HG03565 (cell line): ENCODE results near the gene ZNF586.
"Not testable (repeated sequence)": the region's sequence is repeated elsewhere in the genome, so short reads cannot be mapped to it uniquely, and the experiment has no call there.

Experiments
- ATAC-seq: cut with Tn5 transposase; IDR thresholded peaks from one replicate; pipeline ENCODE4 v1.9.1; 2021; ENCODE audit warnings: mild to moderate bottlenecking, moderate library complexity; ENCODE audit not compliant: unreplicated experiment

The ZNF586 gene

DNA sequence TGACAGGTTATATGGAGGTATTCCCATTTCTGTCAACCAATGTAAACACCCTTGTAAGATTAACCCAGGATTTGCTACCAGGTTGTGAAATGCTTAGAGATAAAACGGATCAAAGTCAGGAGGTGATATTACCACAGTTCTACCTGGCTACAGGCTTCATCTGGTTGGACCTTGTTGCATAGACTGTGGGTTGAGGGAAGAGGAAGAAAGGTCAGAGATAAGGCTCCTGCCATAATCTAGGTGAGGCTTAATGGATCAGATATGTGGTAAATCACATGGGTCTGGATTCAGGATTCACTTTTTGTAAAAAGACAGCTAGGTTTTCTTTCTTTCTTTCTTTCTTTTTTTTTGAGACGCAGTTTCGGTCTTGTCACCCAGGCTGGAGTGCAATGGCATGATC, 52.0 kb downstream of the ZNF586 start:
- ATAC-seq: not testable (repeated sequence)

DNA sequence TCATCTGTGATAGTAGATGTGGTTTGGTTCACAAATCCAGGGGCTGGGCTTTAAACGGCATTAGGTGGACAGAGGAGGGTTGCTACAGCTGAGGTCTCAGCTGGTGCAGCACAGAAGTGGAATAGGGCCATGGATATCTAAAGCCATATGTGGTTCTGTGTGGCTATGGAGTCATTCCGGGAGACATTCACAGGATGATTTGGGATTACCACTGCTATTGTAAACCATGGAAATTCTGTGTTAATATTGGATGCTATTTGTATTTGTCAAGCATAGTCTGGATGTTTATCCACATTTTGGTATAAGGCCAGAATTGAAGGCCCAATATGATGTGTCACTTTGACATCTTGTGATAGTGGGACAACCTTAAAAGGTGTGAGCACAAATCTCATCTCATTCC, 53.7 kb downstream of the ZNF586 start:
- not testable (repeated sequence) for ATAC-seq

DNA sequence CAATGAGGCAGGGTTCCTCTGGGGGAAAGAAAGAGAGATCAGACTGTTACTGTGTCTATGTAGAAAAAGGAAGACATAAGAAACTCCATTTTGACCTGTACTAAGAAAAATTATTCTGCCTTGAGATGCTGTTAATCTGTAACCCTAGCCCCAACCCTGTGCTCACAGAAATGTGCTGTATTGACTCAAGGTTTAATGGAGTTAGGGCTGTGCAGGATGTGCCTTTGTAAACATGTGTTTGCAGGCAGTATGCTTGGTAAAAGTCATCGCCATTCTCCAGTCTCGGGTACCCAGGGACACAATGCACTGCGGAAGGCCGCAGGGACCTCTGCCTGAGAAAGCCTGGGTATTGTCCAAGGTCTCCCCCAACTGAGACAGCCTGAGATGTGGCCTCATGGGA, 54.1 kb downstream of the ZNF586 start:
- ATAC-seq: not testable (repeated sequence)

DNA sequence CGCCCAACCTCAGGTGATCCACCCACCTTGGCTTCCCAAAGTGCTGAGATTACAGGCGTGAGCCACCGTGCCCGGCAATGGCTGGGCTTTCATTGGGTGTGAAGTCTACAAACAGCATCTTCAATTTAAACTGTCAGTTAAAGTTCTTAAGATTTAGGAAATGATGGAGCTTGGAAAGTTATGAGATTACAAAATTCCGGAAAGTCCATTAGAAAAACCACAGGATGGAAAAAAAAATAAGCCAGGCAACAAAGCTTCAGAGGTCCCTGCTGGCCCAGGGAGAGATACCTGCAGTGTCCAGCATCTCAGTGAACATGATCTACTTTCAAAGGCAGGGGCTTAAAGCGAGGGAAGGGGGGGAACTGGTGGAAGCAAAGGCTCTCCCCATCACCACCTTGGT, 56.0 kb downstream of the ZNF586 start:
- ATAC-seq: no peak

DNA sequence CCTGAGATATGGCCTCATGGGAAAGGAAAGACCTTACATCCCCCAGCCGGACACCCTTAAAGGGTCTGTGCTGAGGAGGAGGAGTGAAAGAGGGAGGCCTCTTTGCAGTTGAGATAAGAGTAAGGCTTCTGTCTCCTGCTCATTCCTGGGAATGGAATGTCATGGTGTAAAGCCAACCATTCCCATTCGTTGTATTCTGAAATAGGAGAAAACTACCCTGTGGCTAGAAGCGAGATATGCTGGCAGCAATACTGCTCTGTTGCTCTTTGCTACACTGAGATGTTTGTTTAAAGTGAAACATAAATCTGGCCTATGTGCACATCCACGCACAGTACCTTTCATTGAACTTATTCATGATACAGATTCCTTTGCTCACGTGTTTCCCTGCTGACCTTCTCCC, 59.8 kb downstream of the ZNF586 start:
- no peak for ATAC-seq

DNA sequence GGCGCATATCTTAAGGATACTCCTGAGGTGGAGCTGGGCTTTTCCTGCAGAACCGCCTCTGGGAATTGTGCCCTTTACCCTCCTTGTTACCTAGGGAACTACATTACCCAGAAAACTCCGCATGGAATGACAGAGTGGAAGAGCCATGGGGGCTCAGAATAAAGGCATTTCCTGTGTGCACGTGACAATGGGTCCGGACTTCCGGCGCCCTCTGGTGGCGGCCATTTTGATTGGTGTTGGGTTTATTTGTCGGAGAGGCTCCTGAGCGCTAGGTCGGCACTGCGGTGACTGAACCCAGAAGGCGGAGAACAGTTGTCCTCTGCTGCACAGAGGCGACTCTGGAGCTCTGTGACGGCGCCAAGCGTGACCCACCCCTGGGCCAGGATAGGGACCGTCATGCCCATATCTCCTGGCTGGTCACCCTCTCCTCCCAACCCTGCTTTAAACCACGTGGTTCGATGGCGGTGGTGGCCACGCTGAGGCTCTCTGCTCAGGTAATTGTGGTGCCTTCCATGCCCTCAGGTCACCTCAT, 60.7 kb downstream of the ZNF586 start, which contains the start of gene ZNF587B:
Gene ZNF587B (plus strand): TSS at position 229 of the 532 bp plus-strand sequence. CDS start 230 bp downstream, at position 459.
- ATAC-seq: no peak
